OCI-LY3 (cell line): ENCODE data around the gene GNAO1.

Experiments
- H2AFZ ChIP-seq: fragments of 200-600, 300-600 bp; shearing (Covaris generic); 2 replicates; pipeline ENCODE4 v1.6.0; 2014; ENCODE audit warnings: antibody characterized with exemption, low read depth, low read length
- H3K27ac ChIP-seq: fragments of 200-600, 300-600 bp; sonication (generic); 2 replicates; pipeline ENCODE4 v1.5.1; 2014; ENCODE audit warnings: mild to moderate bottlenecking, low read length, moderate library complexity, mixed read lengths
- H3K27me3 ChIP-seq: fragments of 200-600, 300-600 bp; sonication (generic); 2 replicates; pipeline ENCODE4 v1.6.1; 2014; ENCODE audit warnings: low read depth, low read length, mixed read lengths
- H3K36me3 ChIP-seq: fragments of 200-600, 300-600 bp; sonication (generic); replicated peaks from 2 replicates; pipeline ENCODE3; 2014; ENCODE audit warnings: low read depth, low read length, mixed read lengths
- H3K4me1 ChIP-seq: fragments of 300-600, 200-600 bp; sonication (generic); 2 replicates; pipeline ENCODE4 v1.6.1; 2014; ENCODE audit warnings: low read length, mixed read lengths
- H3K4me2 ChIP-seq: fragments of 200-600, 300-600 bp; sonication (generic); 2 replicates; pipeline ENCODE4 v1.6.1; 2014; ENCODE audit warnings: low read length, mixed read lengths
- H3K4me3 ChIP-seq: fragments of 300-600, 200-600 bp; sonication (generic); 2 replicates; pipeline ENCODE4 v1.5.1; 2014; ENCODE audit warnings: antibody characterized with exemption, mild to moderate bottlenecking, low read length, moderate library complexity
- H3K79me2 ChIP-seq: fragments of 300-600, 200-600 bp; shearing (Covaris generic); 2 replicates; pipeline ENCODE4 v1.6.1; 2014; ENCODE audit warnings: mild to moderate bottlenecking, low read length, mixed read lengths
- H3K9ac ChIP-seq: fragments of 300-600, 200-600 bp; shearing (Covaris generic); 2 replicates; pipeline ENCODE4 v1.6.0; 2014; ENCODE audit warnings: mild to moderate bottlenecking, low read length, moderate library complexity
- H3K9me3 ChIP-seq: fragments of 200-600, 300-600 bp; shearing (Covaris generic); 2 replicates; pipeline ENCODE4 v1.6.1; 2014; ENCODE audit warnings: low read length, mixed read lengths; ENCODE audit not compliant: insufficient read depth
- H4K20me1 ChIP-seq: fragments of 200-600, 300-600 bp; sonication (generic); 2 replicates; pipeline ENCODE4 v1.6.1; 2016; ENCODE audit warnings: low read length, mixed read lengths; ENCODE audit not compliant: insufficient read depth
- CTCF ChIP-seq: fragments of 200-600, 300-600 bp; sonication (generic); IDR thresholded peaks from 2 replicates; pipeline ENCODE4 v1.5.1; 2014; ENCODE audit warnings: antibody characterized with exemption, low read length, low read depth
- EZH2phosphoT487 ChIP-seq: fragments of 200-600 bp; shearing (Covaris generic); IDR thresholded peaks from 2 replicates; pipeline ENCODE4 v1.6.1; 2018; ENCODE audit warnings: antibody characterized with exemption, mixed run types, low read depth

The GNAO1 gene

GRCh38 chr16:56355786-56356275 lies 164.5 kb downstream of the GNAO1 start:
- Histone ChIP-seq H3K27me3 (peaks cover 2% of the 10 kb centered on the region; the same call in 1 of the 2 replicates), H3K4me1 (peaks cover 23% of the 10 kb centered on the region), H3K4me2 (peak overlapping the region; percentile 95), H3K36me3 (peaks cover 9% of the 10 kb centered on the region), H2AFZ (peak overlapping the region; percentile 86), H4K20me1 (no peaks in the 10 kb centered on the region), H3K9me3 (no peaks in the 10 kb centered on the region), H3K4me3 (peak overlapping the region; percentile 78), H3K9ac (peak overlapping the region; percentile 81), H3K79me2 (no peaks in the 10 kb centered on the region), H3K27ac (peak overlapping the region; percentile 68)
- no peak for TF ChIP-seq EZH2phosphoT487
- no peak for TF ChIP-seq CTCF

- Histone ChIP-seq H3K27ac (peak overlapping the region; percentile 68), H3K4me1 (peaks cover 23% of the 10 kb centered on the region), H4K20me1 (no peaks in the 10 kb centered on the region), H3K4me3 (peak overlapping the region; percentile 78), H3K9me3 (no peaks in the 10 kb centered on the region), H3K4me2 (peak overlapping the region; percentile 95), H3K36me3 (peaks cover 12% of the 10 kb centered on the region), H3K27me3 (no peaks in the 10 kb centered on the region), H2AFZ (peak overlapping the region; percentile 86), H3K79me2 (no peaks in the 10 kb centered on the region), H3K9ac (peak overlapping the region; percentile 81)
- TF ChIP-seq EZH2phosphoT487 = no peak
- TF ChIP-seq CTCF = peak; percentile 90
Observed at GRCh38 chr16:56356276-56357240, 165.3 kb downstream of the GNAO1 start.

- peaks cover 19% of the 10 kb centered on the region for H3K36me3 ChIP-seq
- H4K20me1 ChIP-seq = no peaks in the 10 kb centered on the region
- H3K27ac ChIP-seq = peak overlapping the region; percentile 68
- H2AFZ ChIP-seq = peak overlapping the region; percentile 49; the same call in 1 of the 2 replicates
- no peaks in the 10 kb centered on the region for H3K27me3 ChIP-seq
- H3K4me2 ChIP-seq = peak overlapping the region; percentile 95
- H3K79me2 ChIP-seq = no peaks in the 10 kb centered on the region
- H3K4me3 ChIP-seq = peak overlapping the region; percentile 78
- H3K9me3 ChIP-seq = no peaks in the 10 kb centered on the region
- TF ChIP-seq EZH2phosphoT487 (no peak), CTCF (no peak)
- peak overlapping the region; percentile 81 for H3K9ac ChIP-seq
- H3K4me1 ChIP-seq = peaks cover 23% of the 10 kb centered on the region
Observed at GRCh38 chr16:56357241-56357764, 166.0 kb downstream of the GNAO1 start.

- Histone ChIP-seq H3K79me2 (no peaks in the 10 kb centered on the region), H3K4me3 (peak overlapping the region; percentile 78), H3K36me3 (peaks cover 24% of the 10 kb centered on the region), H3K9ac (peak overlapping the region; percentile 81; the same call in 1 of the 2 replicates), H3K4me1 (peaks cover 23% of the 10 kb centered on the region), H3K9me3 (no peaks in the 10 kb centered on the region), H3K4me2 (peak overlapping the region; percentile 95), H3K27me3 (no peaks in the 10 kb centered on the region), H3K27ac (peak overlapping the region; percentile 68), H4K20me1 (no peaks in the 10 kb centered on the region), H2AFZ (peak overlapping the region; percentile 49; the same call in 1 of the 2 replicates)
- TF ChIP-seq CTCF (no peak), EZH2phosphoT487 (no peak)
Observed at GRCh38 chr16:56357765-56358322, 166.6 kb downstream of the GNAO1 start.
